GM19239 (cell line): ENCODE data around the gene IFIT5.
"Not testable (repeated sequence)": the region's sequence is repeated elsewhere in the genome, so short reads cannot be mapped to it uniquely, and the experiment has no call there.

Experiments
- DNase-seq: peaks from one replicate; pipeline ENCODE4 v3.0.0; 2011; ENCODE audit warnings: low spot score; ENCODE audit not compliant: insufficient read length
- FAIRE-seq: peaks from 2 replicates; lab custom pipeline; 2011; peaks lifted over from hg19 to GRCh38; lab: Jason Lieb, UNC

The IFIT5 gene

DNA sequence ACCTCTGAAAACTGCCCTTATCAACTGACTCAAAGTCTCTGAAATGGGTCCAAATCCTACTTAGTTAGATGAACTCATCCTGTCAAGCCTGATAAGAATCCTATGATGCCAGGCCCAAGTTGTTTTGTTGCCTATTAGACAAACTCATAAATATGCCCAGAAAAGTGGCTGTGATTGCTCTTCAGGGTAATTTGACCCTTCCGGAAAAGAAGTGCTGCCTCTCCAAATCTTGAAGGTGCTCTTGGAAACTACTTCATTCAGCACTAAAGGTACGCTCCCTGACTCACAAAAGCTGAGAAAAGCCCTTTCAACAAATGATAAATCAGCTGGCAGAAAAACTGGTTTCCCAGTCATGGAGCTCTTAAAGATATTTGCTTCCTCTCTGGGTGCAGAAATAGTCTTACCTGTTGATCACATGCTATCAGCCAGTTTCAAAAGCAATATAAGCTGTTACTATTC is 6.7 kb downstream of the IFIT5 start:
- DNase-seq (no peak), FAIRE-seq (no peak)

DNA sequence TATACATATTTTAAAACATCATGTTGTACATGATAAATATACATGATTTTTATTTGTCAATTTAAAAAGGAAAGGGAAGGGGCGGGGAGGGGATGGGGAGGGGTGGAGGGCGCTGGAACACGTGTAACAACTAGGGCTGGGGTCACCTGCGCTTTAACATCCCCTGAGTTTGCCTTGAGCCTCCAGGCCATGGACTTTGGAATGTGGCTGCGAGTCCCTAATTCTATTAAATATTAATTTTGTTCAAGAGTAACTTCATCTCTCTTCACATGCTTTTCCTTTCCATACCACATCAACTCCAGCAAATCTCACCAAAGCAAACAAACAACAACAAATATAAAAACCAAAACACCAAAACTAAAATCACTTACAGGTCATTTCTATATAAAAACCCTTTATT is 10.6 kb downstream of the IFIT5 start:
- DNase-seq (no peak), FAIRE-seq (no peak)

DNA sequence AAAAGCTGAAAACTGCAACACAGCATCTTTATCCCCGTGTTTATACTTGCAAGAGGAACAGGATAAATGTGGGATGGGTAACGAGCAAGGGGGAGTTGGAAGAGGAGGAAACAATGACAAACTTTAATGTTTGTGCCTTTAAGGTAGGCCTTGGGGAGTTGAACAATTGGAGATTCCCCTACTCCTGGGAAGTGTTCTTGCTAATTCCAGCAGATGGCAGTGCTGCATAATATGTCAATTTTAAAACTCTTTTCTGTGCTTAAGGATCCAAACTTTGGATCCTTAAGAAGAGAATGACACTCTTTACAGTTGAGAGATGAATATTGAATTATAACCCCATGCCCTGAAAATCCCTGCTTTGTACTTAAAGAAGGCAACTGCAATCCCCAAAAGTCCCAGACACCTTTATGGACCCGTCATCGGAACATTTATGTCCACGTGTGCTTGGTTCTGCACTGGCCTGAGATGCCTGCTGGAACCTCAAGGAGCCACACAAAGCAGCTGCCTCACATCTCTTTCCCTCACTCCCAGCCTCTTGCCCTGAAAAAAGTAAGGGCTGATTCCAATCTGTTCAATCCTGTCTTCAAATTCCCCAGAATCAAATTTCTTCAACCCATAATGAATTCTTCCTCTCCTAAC is 12.0 kb downstream of the IFIT5 start:
- FAIRE-seq (peak; percentile 91), DNase-seq (peak; percentile 18)

DNA sequence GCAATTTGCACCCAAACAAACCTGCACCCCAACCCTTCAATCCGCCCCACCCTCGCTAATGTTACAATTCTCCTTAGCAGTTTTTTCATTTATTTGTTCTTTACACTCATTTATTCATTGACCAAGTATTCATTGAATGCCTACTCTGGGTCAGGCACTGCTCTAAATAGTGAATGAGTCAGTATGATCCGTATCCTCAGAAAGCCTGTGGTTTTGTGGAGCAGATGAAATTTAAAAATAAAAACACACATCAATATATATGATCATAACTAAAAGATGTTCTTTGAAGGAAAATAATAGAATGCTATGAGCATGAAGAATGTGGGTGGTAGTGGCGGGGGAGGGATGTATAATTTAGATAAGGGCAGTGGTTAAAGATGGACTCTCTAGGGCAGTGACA is 13.3 kb downstream of the IFIT5 start:
- DNase-seq: no peak
- no peak for FAIRE-seq

DNA sequence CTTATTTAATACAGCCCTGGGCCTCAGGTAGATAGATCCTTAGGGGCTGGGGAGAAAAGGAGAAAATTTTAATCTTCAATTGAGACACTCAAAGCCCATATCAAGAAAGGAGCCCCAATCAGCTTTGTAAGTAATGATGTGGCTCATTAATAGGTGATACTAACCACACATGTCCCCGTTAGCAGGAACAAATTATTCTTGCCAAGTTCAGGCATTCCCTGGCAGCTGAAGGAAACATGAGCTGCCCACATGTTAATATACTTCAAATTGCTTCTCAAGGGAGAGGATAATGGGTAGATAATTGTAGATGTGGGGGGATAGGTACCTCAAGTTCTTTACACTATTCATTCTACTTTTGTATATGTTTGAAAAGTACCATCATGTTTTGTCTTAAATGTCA is 14.5 kb downstream of the IFIT5 start:
- DNase-seq (no peak), FAIRE-seq (no peak)

DNA sequence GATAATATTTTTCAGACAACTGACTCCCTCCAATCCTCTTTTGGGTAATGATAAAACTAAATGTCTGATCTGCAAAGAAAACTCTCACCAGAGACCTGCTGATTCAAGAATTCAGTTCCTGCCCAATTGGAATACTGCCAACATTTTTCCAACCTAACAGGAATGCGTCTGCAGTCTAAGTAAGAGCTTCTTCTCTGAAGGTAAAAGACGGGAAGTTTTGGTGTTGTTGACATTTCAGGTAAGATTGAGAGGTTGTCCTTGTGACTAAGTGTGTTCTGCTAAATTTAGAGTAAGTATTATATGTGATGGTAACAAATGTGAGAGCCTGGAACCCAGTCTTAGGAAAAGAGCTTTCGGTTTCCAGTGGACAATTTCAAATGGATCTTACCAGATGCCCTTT is 17.6 kb downstream of the IFIT5 start:
- FAIRE-seq (peak; percentile 47), DNase-seq (no peak)

DNA sequence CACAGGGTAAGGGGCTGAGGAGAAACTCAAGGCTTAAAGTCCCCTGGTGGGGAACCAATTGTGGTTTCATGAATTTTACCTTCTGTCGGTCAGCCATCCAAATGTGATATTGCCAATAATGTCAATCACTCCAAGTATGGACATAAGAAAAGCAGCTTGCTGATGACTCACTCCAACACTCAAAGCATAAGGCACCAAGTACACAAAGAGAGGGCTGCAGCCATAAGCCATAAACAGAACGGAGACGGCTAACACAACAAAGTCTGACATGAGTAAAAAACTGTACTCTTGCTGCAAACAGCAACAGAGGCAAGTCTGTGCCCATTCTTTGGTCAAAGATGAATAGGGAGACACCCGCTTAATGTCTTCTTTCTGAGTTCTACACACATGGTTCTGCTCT is 24.2 kb downstream of the IFIT5 start:
- FAIRE-seq: no peak

DNA sequence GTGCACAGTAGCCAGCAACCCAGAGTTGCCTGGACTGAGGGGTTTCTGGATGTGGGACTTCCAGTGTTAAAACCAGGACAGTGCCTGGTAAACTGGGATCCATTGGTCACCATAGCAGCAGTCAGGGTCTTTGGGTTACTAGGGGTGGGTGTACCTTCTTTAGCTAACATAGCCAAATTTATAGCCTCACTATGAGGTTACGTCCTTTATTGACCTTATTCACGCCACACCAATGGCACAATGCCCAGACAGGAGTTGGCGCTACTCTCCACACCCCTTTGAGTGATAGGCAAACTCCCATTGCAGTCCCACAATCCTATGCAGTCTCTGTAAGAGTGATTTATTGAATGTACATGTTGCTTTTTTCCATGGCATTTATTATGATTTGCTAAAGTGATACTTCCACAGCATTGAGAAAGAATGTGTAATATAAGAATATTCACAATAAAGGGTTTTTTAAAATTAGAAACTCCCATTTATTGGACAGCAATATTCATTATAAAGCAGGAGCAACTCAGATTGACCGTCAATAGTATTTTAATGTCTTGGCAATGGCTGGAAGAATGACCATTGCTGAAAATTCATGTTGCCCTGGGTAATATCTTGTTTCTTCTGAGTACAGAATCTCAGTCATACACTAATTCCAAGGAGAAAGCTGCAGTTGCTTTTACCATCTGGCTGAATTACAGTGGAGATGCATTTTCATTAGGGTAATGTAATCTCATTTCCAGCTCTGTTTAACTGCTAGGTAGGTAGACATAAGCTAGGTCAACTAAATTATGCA is 26.1 kb downstream of the IFIT5 start:
- DNase-seq (no peak), FAIRE-seq (no peak)

More for the DNA sequence above, 24.2 kb downstream of the IFIT5 start:
- DNase-seq: no peak

DNA sequence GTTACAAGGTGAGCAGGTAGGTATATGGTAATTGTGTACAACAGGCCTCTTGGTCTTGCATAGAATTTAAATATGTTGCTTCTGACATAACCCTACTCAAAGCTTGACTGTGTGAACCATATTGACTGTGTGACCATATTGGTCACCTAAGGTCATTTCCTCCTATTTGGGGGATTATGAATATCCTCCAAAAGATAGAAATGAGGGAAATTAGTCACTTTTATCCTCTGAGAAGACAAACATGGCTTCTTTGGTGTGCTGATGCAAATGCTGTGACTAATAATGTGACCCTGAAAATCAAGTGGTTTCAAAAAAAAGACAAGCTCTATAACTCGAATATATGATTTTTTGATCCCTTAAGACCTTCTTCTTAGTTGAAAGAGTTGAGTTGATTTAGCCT is 27.9 kb downstream of the IFIT5 start:
- DNase-seq: no peak
- FAIRE-seq: no peak

DNA sequence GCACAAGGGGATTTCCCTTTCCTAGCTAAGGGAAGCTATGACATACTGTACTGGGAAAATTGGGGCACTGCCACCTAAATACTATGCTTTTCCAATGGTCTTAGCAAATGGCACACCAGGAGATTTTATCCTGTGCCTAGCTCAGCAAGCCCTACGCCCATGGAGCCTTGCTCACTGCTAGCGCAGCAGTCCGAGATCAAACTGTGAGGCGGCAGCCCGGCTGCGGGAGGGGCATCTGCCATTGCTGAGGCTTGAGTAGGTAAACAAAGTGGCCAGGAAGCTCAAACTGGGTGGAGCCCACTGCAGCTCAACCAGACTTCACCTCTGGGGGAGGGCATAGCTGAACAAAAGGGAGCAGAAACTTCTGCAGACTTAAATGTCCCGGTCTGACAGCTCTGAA is 30.5 kb downstream of the IFIT5 start:
- FAIRE-seq, DNase-seq: not testable (repeated sequence)

DNA sequence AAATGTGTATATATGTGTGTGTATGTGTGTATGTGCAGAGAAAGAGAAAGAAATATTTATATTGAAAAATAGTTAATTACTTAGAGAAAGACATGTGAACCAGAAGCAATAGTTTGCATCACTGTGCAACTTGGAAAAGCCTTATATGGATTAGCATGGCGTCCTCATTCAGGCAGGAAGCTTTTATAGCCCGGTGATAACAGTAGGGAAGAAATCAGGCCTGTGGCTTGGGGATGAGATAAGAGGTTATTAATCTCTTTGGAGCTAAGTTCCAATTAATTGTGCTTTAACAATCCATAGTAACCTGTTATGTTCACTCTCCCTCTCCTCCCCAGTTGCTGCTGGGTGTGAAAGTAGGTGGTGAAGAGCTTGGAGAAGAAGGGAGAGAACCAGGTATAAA is 36.5 kb downstream of the IFIT5 start:
- FAIRE-seq: no peak
- no peak for DNase-seq

DNA sequence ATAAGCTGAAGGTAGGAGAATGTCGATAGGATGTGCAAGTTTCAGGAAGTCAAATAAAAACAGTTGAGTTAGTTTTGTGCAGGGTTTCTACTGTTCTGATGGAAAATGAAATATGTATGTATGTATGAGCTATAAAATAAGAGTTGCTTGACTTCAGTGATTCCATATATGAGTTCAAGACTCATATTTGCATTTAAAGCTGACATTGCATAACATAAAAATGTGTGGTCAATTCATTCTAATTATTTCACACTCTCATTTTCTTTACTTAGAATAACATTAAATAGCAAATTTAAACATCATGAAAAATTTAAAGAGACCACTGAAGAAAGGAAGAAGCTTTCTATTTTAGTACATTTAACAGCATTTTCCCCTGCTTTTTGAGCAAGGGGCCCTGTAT is 37.8 kb downstream of the IFIT5 start:
- no peak for FAIRE-seq

DNA sequence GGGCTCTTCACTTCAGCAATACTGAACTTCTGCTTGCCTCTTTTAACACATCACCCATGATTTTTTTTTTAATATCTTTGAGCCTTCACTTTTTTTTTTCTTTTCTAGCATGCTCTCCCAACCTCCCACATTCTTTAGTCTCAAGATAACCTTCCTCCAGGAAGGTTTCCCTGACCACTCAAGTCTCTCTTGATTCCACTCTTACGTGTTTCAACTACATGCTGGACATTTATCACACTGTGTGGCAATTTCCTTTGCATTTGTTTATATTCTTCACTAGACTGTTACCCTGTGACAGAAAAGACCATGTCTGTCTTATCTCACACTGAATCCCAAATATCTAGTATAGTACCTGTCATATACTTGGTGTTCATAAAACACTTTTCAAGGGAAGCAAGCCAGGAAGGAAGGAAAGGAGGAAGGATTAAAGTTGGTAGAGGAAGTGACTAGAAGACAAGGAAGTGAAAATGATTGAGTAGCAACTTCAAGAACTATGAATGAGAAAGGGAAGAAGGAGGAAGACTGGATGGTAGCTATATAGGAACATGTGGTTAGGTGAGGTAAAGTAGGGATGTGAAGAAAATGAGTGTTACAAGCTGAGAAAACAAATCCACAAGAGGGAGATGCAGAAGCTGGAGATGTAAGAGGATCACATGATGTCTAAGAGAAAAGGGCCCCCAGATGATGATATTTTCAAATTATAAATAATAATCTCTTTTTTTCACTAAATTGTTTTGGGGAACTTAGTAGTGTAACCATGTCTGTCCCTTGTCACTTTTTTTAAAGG is 40.4 kb downstream of the IFIT5 start:
- no peak for DNase-seq
- FAIRE-seq: no peak

More for the DNA sequence above, 37.8 kb downstream of the IFIT5 start:
- no peak for DNase-seq

DNA sequence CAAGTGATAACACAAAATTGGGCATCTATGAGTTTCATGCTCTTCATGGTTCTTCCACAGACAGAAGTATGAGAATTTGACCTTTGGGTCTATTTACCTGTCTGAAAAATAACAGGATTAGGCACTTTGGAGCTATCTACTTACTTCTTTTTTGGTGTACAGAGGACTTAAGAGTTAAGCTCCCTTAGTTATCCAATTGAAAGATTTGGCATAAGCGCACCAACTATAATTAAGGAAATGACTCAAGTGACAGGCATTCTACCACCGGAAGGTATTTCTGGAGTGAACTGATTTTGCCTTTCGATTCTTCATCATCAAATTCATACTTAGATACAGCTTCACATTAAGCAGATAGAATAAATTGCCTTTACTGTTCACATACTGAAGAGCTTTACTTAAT is 43.9 kb downstream of the IFIT5 start:
- no peak for FAIRE-seq
- DNase-seq: no peak

DNA sequence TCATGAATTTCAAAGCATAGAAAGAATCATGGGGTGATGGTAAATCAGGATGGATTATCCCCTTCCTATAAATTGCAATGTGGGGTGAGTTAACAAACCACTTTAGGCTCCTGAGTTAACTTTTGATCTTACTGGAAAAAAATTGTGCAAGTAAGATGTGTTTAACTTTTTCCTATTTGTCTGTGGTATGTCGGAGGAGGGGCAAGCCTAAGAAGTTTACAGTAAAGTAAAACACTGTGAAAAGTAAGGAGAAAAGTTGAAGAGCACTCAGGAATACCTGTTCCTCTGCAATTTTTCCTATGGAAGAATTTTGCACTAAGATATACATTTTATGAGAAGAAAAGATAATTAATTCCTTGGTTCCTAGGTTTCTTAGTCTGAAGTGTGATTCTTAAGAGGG is 44.4 kb downstream of the IFIT5 start:
- DNase-seq: no peak
- no peak for FAIRE-seq

DNA sequence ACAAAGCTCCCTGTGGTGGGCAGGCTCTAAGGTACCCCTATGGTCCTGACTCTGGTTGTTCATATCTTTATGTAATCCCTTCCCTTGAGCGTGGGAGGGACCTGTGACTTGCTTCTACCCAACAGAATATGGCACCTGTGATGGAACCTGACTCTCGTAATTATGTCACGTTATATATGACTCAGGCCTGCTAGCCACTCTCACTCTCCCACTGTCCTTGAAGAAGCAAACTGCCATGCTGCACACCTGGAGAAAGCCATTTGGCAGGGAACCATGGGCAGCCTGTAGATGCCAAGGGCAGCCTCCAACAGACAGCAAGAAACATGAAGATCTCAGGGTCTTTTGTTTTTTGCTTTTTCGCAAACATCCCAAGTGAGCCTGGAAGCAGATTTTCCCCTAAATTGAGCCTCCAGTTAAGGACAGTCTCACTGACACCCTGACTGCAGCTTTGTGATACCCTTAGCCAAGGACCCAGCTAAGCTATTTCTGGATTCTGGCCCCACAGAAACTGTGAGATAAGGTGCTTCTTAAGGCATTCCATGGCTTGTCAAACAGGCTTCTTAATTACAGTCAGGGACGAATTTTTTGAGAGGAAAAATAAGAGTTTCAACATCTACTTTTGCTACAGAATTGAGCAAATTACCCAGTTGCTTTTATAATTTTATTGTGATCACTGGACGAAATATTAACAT is 49.6 kb downstream of the IFIT5 start:
- DNase-seq (no peak), FAIRE-seq (no peak)

DNA sequence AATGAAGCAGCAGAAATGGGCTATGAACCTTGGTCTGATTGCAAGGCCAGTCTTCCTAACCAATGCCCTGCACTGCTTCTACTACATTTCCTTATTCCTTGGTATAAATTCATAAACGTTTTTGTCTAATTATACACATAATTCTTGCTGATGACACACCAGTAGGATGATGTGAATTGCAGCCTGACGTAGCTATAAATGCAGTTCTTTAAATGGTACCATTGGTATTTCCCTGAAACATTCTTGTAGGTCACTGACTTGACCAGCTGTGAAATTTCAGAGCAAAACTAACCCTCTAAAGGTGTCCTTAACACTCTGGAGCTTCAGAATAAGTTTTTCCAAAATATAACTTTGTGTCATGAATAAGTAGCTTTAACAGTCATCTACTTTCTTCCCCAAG is 50.8 kb downstream of the IFIT5 start:
- FAIRE-seq (no peak), DNase-seq (no peak)

DNA sequence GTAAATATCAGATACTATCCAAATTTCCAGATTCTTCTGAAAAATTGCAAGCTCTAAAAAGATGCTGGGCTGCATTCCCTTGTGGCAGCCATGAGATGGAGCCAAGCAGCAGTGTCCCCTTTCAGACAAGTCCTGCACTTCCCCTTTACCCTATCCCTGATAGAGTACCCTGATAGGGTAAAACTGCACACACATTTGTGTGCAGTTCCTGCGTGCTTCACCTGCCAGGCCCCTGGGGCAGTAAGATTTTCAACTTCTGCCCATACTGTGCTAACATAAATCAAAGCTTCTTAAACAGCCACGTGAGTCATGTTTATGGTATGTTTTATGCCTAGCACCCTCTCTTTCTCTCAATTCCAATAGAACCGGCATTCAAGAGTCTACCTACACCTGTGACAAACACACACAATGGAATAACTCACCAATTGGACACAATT is 52.2 kb downstream of the IFIT5 start:
- DNase-seq (no peak), FAIRE-seq (peak; percentile 4)

DNA sequence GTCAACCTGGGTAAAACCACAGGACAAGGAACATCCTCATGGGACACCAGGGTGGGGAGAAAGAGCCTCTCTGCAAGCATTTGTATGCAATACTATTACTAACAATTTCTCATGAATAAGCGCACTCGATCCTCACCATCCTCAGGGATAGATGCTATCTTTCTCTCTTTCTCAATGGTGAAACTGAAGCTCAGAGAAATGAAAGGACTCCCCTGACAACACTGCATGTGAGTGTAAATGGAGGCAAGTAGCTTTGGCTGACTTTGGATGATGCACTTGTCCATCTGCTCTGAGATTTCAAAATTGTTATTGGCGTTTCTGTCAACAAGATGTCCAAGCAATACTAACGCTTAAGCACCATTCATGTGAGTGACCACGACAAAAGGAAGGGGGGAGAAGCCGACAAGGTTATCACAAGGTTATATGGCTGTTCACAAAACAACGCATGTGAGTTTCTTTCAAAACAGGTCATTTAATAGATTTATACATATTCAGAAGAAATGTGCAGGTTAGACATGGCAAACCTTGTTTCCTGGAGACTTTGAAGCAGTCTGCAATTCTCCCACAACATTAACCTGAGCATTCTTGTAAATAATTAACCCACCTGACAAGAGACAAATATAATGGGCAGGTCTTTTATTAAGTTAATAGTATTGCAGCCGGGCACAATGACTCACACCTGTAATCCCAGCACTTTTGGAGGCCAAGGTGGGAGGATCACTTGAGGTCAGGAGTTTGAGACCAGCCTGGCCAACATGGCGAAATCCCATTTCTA is 54.0 kb downstream of the IFIT5 start:
- no peak for FAIRE-seq
- no peak for DNase-seq

DNA sequence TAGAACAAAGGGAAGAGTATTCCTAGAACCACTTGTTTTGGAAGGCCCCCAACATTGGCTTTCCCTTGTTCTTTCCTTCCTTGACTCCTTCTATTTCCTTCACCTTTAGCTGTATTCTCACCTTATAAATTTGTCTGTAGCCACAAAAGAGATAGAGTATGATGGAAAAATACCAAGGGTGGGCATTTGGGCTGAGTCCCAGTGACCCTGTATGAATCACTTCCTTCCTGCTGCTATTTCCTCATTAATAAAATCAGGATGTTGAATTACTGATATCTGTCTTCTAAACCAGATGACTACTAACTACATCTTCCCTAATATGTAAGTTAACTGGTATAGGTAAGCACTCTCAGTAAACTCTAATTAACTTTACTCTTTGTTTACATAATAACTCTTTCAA is 55.1 kb downstream of the IFIT5 start:
- DNase-seq (no peak), FAIRE-seq (no peak)
